ENCODE measurements around the gene EPHB1.

Gene EPHB1

DNA sequence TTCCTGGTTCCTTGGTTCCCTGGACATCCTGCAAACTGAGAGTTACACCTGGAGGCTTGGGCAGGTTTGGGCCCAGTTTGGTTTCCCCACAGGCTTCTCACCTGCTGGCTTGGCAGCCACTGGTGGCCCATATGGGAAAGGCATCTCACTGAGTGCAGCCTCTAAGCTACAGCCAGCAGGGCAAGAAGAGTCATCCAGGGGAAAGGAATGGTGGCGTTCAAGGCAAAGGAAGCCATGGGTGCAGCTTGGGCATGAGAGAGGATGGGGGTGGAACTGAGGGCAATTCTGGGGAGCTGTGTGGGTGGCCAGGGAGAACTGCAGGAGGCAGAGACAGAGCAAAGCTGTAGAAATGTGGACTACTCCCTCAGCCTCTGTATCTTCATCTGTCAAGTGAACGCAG is 106.4 kb downstream of the EPHB1 start:
- Histone ChIP-seq H3K27me3 (replicated peaks; ENCODE audit: control insufficient read depth, insufficient read depth, low read length) (no peaks in the 10 kb centered on the region), H3K9me3 (ENCODE audit: control insufficient read depth, low read length) (no peaks in the 10 kb centered on the region), H3K4me1 (ENCODE audit: control insufficient read depth, insufficient read depth, low read length) (peaks cover 6% of the 10 kb centered on the region), H3K4me3 (ENCODE audit: low read length) (no peak overlapping the region), H3K9ac (ENCODE audit: low read length) (no peak overlapping the region), H3K36me3 (ENCODE audit: control insufficient read depth, insufficient read depth, low read length, severe bottlenecking) (no peaks in the 10 kb centered on the region)
- DNase-seq (ENCODE audit: low read depth): no peak

DNA sequence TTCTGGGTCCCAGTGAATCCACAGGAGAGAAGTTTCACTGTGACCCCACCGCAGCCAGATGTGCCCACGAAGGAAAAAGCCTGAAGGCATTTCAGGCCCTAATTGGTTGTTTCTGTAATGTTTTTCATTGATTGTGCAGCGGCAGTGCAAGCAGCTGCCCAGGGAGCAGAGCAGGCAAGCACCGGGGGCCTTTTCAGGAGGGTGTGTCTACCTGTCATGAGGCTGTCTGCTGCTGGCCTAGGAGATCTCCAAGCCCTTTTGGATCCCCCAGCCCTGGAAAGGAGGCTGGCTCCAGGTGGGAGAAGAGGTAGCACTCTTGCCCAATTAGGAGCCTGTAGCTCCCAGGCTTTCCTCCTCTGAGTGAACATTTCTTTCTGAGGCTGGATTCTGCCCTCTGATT is 108.8 kb downstream of the EPHB1 start:
- Histone ChIP-seq H3K36me3 (ENCODE audit: control insufficient read depth, insufficient read depth, low read length, severe bottlenecking) (no peaks in the 10 kb centered on the region), H3K4me3 (ENCODE audit: low read length) (no peak overlapping the region), H3K4me1 (ENCODE audit: control insufficient read depth, insufficient read depth, low read length) (peaks cover 6% of the 10 kb centered on the region)

DNA sequence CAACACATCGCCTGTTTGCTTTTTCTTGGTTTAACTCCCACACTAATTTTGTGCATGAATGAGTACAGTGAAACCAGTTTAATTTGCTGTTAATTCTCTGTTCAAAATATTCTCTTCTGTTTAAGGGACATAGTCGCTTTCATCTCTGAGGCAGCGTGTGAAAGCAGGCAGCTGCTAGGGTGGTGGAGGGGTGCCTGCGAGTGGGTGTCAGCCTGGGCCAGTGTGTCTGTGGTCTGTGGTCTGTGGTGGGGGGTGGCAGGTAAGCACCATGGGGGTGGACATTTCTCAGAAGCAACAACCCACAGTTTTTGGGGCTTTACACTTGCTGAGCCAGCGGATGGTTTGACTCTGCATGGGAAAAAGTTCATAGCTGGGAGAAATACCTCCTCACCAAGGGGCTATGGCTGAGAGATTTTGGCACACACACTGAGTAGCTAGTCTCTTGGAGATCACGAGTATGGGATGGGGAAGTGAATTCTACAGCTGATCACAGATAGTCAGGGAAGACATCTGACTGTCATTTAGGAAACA is 109.2 kb downstream of the EPHB1 start:
- Histone ChIP-seq H3K36me3 (ENCODE audit: control insufficient read depth, insufficient read depth, low read length, severe bottlenecking) (no peaks in the 10 kb centered on the region), H3K4me1 (ENCODE audit: control insufficient read depth, insufficient read depth, low read length) (peaks cover 6% of the 10 kb centered on the region), H3K27me3 (replicated peaks; ENCODE audit: control insufficient read depth, insufficient read depth, low read length) (no peaks in the 10 kb centered on the region), H3K9me3 (ENCODE audit: control insufficient read depth, low read length) (no peaks in the 10 kb centered on the region), H3K9ac (ENCODE audit: low read length) (no peak overlapping the region), H3K4me3 (ENCODE audit: low read length) (no peak overlapping the region)
- no peak for DNase-seq (ENCODE audit: low read depth)

More for the DNA sequence above, 108.8 kb downstream of the EPHB1 start:
- no peak for DNase-seq (ENCODE audit: low read depth)
- Histone ChIP-seq H3K9me3 (ENCODE audit: control insufficient read depth, low read length) (no peaks in the 10 kb centered on the region), H3K27me3 (replicated peaks; ENCODE audit: control insufficient read depth, insufficient read depth, low read length) (no peaks in the 10 kb centered on the region), H3K9ac (ENCODE audit: low read length) (no peak overlapping the region)

DNA sequence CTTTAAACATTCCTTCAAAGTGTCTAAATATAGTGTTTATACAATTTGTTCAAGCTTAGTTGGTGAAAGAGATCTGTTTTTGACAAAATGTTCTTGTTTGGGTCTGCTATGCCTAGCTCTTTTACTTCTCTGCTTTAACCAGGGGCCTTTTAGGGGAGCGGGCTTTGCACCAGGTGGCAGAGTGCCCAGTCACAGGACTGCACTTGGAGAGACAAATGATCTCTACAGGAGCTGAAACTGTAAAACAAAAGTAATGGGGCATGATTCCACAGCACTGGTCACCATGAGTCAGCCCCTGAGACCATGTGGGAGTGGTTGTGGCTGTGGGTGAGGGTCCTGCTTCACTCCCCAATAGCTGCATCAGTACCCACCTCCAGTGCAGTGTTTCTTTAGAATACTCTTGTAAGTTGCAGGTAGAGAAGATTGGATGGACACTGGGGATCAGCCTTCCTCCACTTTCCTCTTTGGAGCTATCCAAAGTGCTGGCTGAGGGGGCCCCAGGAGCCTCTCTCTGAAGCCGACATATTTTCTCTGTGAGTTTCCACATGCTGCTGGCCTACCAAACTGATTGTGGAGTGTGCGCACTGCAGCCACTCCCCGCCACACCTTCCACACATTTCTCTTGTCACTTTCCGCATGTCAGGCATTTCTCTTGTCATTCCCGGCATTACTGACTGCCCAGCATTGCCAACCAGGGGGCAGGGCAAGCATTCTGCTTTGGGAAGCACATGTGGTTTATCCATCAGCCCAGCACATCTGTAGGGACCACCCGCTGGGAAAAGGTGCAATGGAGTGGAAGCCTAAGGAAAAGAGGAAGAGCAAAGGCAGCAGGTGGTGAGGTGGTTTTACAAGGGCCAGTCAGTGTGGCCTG is 110.0 kb downstream of the EPHB1 start:
- no peak for DNase-seq (ENCODE audit: low read depth)
- no peak overlapping the region for H3K4me3 ChIP-seq (ENCODE audit: low read length)
- H3K9me3 ChIP-seq (ENCODE audit: control insufficient read depth, low read length): no peaks in the 10 kb centered on the region
- H3K27me3 ChIP-seq (replicated peaks; ENCODE audit: control insufficient read depth, insufficient read depth, low read length): no peaks in the 10 kb centered on the region
- no peak overlapping the region for H3K9ac ChIP-seq (ENCODE audit: low read length)
- no peaks in the 10 kb centered on the region for H3K36me3 ChIP-seq (ENCODE audit: control insufficient read depth, insufficient read depth, low read length, severe bottlenecking)
- peaks cover 6% of the 10 kb centered on the region for H3K4me1 ChIP-seq (ENCODE audit: control insufficient read depth, insufficient read depth, low read length)

DNA sequence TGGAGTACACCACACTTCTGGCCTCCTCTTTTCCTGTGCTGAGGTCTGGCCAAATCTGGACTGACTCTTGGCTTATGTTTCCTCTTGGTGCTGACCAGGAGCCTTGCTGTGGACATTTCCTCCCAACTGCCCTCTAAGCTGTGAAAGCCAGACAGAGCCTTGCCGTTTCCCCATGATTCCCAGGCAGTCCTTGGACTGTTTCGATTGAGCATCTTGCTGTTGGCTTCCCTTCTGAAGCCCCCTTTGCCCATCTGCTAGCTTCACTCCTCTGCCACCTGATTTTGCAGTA is 110.5 kb downstream of the EPHB1 start:
- no peaks in the 10 kb centered on the region for H3K9me3 ChIP-seq (ENCODE audit: control insufficient read depth, low read length)
- H3K36me3 ChIP-seq (ENCODE audit: control insufficient read depth, insufficient read depth, low read length, severe bottlenecking): no peaks in the 10 kb centered on the region
- no peaks in the 10 kb centered on the region for H3K27me3 ChIP-seq (replicated peaks; ENCODE audit: control insufficient read depth, insufficient read depth, low read length)
- no peak overlapping the region for H3K9ac ChIP-seq (ENCODE audit: low read length)
- H3K4me3 ChIP-seq (ENCODE audit: low read length): no peak overlapping the region
- peaks cover 6% of the 10 kb centered on the region for H3K4me1 ChIP-seq (ENCODE audit: control insufficient read depth, insufficient read depth, low read length)
- DNase-seq (ENCODE audit: low read depth): no peak

DNA sequence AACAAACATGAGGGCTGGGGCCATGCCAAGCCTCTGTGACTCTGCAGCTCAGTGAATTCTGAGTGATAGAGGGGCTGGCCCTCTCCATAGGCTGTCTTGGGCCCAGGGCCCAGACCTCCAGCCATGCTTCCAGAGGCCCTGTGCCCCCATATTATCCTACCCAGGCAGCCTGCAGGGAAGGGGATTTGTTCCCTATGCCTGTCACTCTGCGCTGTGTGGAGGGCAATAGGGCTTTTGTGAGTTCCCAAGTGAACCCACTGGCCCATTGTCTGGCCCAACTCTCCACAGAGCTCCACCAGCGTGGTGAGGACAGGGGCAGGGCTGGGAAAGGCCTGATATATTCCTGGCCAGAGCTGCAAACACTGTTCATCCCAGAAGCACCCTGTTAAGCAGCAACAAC is 113.2 kb downstream of the EPHB1 start:
- no peak for DNase-seq (ENCODE audit: low read depth)
- Histone ChIP-seq H3K4me1 (ENCODE audit: control insufficient read depth, insufficient read depth, low read length) (peaks cover 6% of the 10 kb centered on the region), H3K4me3 (ENCODE audit: low read length) (no peak overlapping the region), H3K9me3 (ENCODE audit: control insufficient read depth, low read length) (no peaks in the 10 kb centered on the region), H3K27me3 (replicated peaks; ENCODE audit: control insufficient read depth, insufficient read depth, low read length) (no peaks in the 10 kb centered on the region), H3K9ac (ENCODE audit: low read length) (no peak overlapping the region), H3K36me3 (ENCODE audit: control insufficient read depth, insufficient read depth, low read length, severe bottlenecking) (no peaks in the 10 kb centered on the region)

DNA sequence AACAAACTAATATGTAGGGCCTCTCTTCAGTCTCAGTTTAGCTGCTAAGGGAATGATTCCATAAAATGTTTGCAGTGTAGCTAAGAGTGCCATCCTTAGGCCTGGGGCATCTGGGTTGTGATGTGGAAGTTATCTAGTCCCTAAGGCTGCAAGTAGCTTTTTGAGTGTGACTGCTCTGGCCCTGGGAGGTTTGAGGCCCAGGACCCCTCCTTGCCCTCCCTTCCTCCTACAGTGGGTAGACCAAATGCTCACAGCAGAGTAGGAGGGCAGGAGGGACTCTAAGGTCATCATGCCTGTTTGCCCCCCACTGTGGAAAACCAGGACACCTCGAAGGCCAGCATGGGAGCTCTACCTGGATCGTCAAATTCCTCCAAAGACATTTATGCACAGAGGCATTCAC is 115.0 kb downstream of the EPHB1 start:
- no peak for DNase-seq (ENCODE audit: low read depth)
- H3K36me3 ChIP-seq (ENCODE audit: control insufficient read depth, insufficient read depth, low read length, severe bottlenecking): no peaks in the 10 kb centered on the region
- H3K9me3 ChIP-seq (ENCODE audit: control insufficient read depth, low read length): no peaks in the 10 kb centered on the region
- H3K4me3 ChIP-seq (ENCODE audit: low read length): no peak overlapping the region
- no peaks in the 10 kb centered on the region for H3K27me3 ChIP-seq (replicated peaks; ENCODE audit: control insufficient read depth, insufficient read depth, low read length)
- H3K4me1 ChIP-seq (ENCODE audit: control insufficient read depth, insufficient read depth, low read length): no peaks in the 10 kb centered on the region
- no peak overlapping the region for H3K9ac ChIP-seq (ENCODE audit: low read length)

DNA sequence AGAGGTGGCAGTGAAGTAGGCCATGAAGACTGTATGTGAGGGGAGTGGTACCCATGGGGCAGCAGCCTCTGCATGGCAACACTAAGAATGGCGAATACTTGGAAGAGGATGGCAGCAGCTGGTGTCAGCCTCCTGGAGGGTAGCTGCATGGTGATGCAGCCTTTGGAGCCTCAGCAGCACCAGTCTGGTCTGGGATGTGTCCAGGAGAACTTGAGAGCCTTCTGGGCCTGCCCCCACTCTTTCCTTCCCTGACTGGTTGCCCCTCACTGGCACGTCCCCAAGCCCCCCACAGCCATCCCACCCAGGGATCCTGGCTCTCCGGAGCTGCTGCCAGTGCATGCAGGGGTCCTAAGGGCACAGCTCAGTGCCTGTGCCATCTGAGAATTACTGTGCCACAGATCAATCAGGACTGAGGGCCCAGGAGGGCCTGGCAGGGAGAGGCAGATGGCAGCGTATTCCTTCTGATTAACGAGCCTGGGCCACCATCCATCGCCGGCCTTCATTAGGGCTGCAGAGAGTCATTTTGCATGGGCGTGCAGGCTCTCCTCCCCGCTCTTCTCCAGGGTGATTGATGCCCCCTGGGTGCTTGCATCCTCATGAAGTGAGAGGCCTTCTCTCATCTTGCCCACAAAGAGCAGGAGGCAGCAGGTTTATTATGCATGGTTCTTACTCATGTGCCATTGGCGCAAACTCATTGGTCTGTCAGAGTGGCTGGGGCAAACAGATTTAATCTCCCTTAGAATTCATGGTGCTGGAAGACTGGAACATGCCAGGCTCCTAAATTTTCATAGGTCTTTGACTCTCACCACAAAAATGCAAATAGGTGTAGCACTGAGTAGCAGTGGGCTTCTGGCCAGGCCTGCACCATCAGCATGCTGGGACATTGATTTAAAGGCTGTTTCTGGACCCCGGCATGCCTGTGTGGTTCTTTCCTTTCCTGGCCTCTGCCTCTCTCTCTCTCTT is 116.8 kb downstream of the EPHB1 start:
- DNase-seq (ENCODE audit: low read depth): no peak

DNA sequence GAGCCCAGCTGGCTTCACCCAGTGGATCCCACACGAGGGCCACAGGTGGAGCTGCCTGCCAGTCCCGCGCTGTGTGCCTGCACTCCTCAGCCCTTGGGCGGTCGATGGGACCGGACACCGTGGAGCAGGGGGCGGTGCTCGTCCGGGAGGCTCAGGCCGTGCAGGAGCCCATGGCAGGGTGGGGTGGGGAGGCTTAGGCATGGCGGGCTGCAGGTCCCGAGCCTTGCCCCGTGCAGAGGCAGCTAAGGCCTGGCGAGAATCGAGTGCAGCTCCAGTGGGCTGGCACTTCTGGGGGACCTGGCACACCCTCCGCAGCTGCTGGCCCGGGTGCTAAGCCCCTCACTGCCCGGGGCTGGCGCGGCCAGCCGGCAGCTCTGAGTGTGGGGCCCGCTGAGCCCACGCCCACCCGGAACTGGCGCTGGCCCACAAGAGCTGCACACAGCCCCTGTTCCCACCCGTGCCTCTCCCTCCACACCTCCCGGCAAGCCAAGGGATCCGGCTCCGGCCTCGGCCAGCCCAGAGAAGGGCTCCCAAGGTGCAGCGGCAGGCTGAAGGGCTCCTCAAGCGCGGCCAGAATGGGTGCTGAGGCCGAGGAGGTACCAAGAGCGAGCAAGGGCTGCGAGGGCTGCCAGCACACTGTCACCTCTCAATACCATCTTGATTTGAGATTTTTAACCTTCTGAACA is 121.4 kb downstream of the EPHB1 start:
- Histone ChIP-seq H3K4me1 (ENCODE audit: control insufficient read depth, insufficient read depth, low read length) (no peaks in the 10 kb centered on the region), H3K4me3 (ENCODE audit: low read length) (no peak overlapping the region), H3K9ac (ENCODE audit: low read length) (no peak overlapping the region), H3K36me3 (ENCODE audit: control insufficient read depth, insufficient read depth, low read length, severe bottlenecking) (no peaks in the 10 kb centered on the region), H3K27me3 (replicated peaks; ENCODE audit: control insufficient read depth, insufficient read depth, low read length) (no peaks in the 10 kb centered on the region), H3K9me3 (ENCODE audit: control insufficient read depth, low read length) (no peaks in the 10 kb centered on the region)
- DNase-seq (ENCODE audit: low read depth): no peak

More for the DNA sequence above, 116.8 kb downstream of the EPHB1 start:
- H3K27me3 ChIP-seq (replicated peaks; ENCODE audit: control insufficient read depth, insufficient read depth, low read length): no peaks in the 10 kb centered on the region
- no peak overlapping the region for H3K9ac ChIP-seq (ENCODE audit: low read length)
- H3K4me3 ChIP-seq (ENCODE audit: low read length): no peak overlapping the region
- H3K9me3 ChIP-seq (ENCODE audit: control insufficient read depth, low read length): no peaks in the 10 kb centered on the region
- no peaks in the 10 kb centered on the region for H3K36me3 ChIP-seq (ENCODE audit: control insufficient read depth, insufficient read depth, low read length, severe bottlenecking)
- no peaks in the 10 kb centered on the region for H3K4me1 ChIP-seq (ENCODE audit: control insufficient read depth, insufficient read depth, low read length)

DNA sequence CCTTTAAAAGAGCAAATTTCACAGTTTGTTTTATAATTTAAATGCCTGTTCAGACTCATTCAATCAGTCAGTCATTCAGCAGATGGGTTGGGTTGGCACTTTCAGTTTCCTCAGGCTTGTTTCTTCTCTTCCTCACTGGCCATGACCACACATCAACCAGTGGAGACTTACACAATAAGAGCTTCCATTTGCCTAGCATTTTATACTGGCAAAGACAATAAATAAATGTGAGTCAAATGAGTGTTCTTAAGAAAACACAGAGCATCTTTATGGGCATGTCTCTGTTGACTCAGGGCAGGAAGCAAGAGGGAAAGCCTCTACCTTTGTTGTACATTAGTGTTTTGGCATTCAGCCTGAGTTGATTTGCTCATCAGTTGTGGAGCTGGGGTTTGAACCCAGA is 122.6 kb downstream of the EPHB1 start:
- DNase-seq (ENCODE audit: low read depth): no peak
- Histone ChIP-seq H3K27me3 (replicated peaks; ENCODE audit: control insufficient read depth, insufficient read depth, low read length) (no peaks in the 10 kb centered on the region), H3K4me3 (ENCODE audit: low read length) (no peak overlapping the region), H3K9ac (ENCODE audit: low read length) (no peak overlapping the region), H3K4me1 (ENCODE audit: control insufficient read depth, insufficient read depth, low read length) (no peaks in the 10 kb centered on the region), H3K9me3 (ENCODE audit: control insufficient read depth, low read length) (no peaks in the 10 kb centered on the region), H3K36me3 (ENCODE audit: control insufficient read depth, insufficient read depth, low read length, severe bottlenecking) (no peaks in the 10 kb centered on the region)

DNA sequence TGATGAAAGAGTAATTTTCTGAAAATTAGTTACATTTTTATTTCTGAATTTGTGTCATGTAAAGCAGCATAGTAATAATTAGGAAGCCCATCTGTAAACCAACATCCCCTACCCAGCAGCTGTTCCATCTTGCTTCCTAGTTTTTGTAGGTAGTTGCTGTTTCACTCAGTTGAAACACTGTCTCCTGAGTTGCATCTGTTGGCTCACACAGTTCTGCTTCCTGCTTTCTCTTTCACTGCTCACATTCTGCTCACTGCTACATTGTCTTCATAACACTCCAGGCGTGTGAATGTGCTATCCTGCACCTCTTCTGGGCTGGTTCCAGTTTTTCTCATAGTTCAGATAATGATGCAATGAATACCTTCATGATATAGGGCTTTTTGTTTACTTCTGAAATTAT is 123.4 kb downstream of the EPHB1 start:
- Histone ChIP-seq H3K36me3 (ENCODE audit: control insufficient read depth, insufficient read depth, low read length, severe bottlenecking) (no peaks in the 10 kb centered on the region), H3K9me3 (ENCODE audit: control insufficient read depth, low read length) (no peaks in the 10 kb centered on the region), H3K9ac (ENCODE audit: low read length) (no peak overlapping the region), H3K4me1 (ENCODE audit: control insufficient read depth, insufficient read depth, low read length) (no peaks in the 10 kb centered on the region), H3K27me3 (replicated peaks; ENCODE audit: control insufficient read depth, insufficient read depth, low read length) (no peaks in the 10 kb centered on the region), H3K4me3 (ENCODE audit: low read length) (no peak overlapping the region)
- no peak for DNase-seq (ENCODE audit: low read depth)

Data from adipocyte (in vitro differentiated cells).